8988T (cell line): Measurements from ENCODE around the gene HFM1.
A peak's percentile ranks its signal among the peaks of the same experiment; 100 is the strongest.
"Not testable (repeated sequence)": the region's sequence is repeated elsewhere in the genome, so short reads cannot be mapped to it uniquely, and the experiment has no call there.

ENCODE experiments used
- DNase-seq: peaks from one replicate; pipeline ENCODE4 v3.0.0; 2011

The HFM1 gene

GRCh38 chr1:91345395-91346005 is 59.1 kb downstream of the HFM1 start:
- no peak for DNase-seq

GRCh38 chr1:91338501-91338900 is 66.1 kb downstream of the HFM1 start:
- DNase-seq, result no peak

GRCh38 chr1:91335603-91336002 is 69.0 kb downstream of the HFM1 start:
- DNase-seq, result no peak

- DNase-seq, result no peak
Measured at GRCh38 chr1:91334856-91335255, 69.8 kb downstream of the HFM1 start.

GRCh38 chr1:91325456-91325855 is 79.2 kb downstream of the HFM1 start:
- no peak for DNase-seq

GRCh38 chr1:91314643-91315042 is 90.0 kb downstream of the HFM1 start:
- DNase-seq, result no peak

GRCh38 chr1:91311672-91312071 is 93.0 kb downstream of the HFM1 start:
- DNase-seq, result no peak

- DNase-seq, result no peak
Measured at GRCh38 chr1:91308544-91308943, 96.1 kb downstream of the HFM1 start.

- DNase-seq, result no peak
Measured at GRCh38 chr1:91307784-91308409, 96.7 kb downstream of the HFM1 start.

- DNase-seq, result no peak
Measured at GRCh38 chr1:91303165-91303564, 101.5 kb downstream of the HFM1 start.

GRCh38 chr1:91288843-91289553 is 115.6 kb downstream of the HFM1 start:
- not testable (repeated sequence) for DNase-seq

GRCh38 chr1:91286962-91287317 is 117.7 kb downstream of the HFM1 start:
- not testable (repeated sequence) for DNase-seq

- DNase-seq, result not testable (repeated sequence)
Measured at GRCh38 chr1:91286259-91286961, 118.2 kb downstream of the HFM1 start.

- no peak for DNase-seq
Measured at GRCh38 chr1:91283421-91283726, 121.3 kb downstream of the HFM1 start.

- peak; percentile 10 for DNase-seq
Measured at GRCh38 chr1:91282695-91283420, 121.8 kb downstream of the HFM1 start.

- DNase-seq, result no peak
Measured at GRCh38 chr1:91281782-91282181, 122.9 kb downstream of the HFM1 start.

GRCh38 chr1:91278754-91279153 is 125.9 kb downstream of the HFM1 start:
- no peak for DNase-seq

- DNase-seq, result no peak
Measured at GRCh38 chr1:91273875-91274274, 130.8 kb downstream of the HFM1 start.

- no peak for DNase-seq
Measured at GRCh38 chr1:91261655-91262054, 143.0 kb downstream of the HFM1 start.

- DNase-seq, result no peak
Measured at GRCh38 chr1:91245435-91245834, 159.2 kb downstream of the HFM1 start.

- no peak for DNase-seq
Measured at GRCh38 chr1:91244737-91245136, 159.9 kb downstream of the HFM1 start.

GRCh38 chr1:91243171-91243570 is 161.5 kb downstream of the HFM1 start:
- DNase-seq, result no peak

GRCh38 chr1:91234181-91234580 is 170.5 kb downstream of the HFM1 start:
- no peak for DNase-seq
